ENCODE results near the gene CFAP99.

CFAP99 gene

GRCh38 chr4:2503809-2504208 lies 85.1 kb downstream of the CFAP99 start:
- no peaks in the 10 kb centered on the region for H3K27me3 ChIP-seq (ENCODE audit: insufficient read depth, low read depth)
- H2AFZ ChIP-seq (ENCODE audit: low read depth) = no peak overlapping the region
- H4K20me1 ChIP-seq (ENCODE audit: insufficient read depth) = no peaks in the 10 kb centered on the region
- H3K4me2 ChIP-seq = no peak overlapping the region
- TF ChIP-seq CTCF (conservative IDR thresholded peaks at IDR 0.05; ENCODE audit: low read depth, low read length) = no peak
- no peaks in the 10 kb centered on the region for H3K36me3 ChIP-seq (ENCODE audit: insufficient read depth)
- H3K79me2 ChIP-seq (ENCODE audit: insufficient read depth, low read depth) = no peaks in the 10 kb centered on the region
- H3K4me1 ChIP-seq (ENCODE audit: low read depth, poor library complexity, severe bottlenecking) = no peaks in the 10 kb centered on the region
- no peak overlapping the region for H3K9ac ChIP-seq
- no peak overlapping the region for H3K27ac ChIP-seq
- no peak overlapping the region for H3K4me3 ChIP-seq (IDR thresholded peaks at IDR 0.05; ENCODE audit: insufficient read depth, low read depth, low read length)

DNA sequence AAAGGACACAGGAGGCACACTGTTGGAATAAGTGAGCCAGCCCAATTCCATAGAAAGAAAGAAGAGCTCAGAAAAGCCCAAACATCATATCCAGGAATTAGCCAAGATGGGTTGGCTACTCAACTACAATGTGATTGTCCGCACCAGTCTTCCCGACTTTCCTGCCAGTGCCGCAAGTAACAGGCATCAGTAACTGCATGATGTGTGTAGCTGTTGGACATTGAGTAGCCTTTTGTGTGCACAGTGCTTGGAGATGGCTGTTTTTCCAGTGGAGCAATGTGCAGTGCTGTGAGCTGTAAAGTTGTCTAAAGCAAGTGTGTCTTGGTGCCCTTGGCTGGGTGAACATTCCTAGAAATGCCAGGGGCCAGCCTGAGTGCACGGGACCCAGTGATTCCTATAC lies 88.5 kb downstream of the CFAP99 start:
- Histone ChIP-seq H3K4me3 (IDR thresholded peaks at IDR 0.05; ENCODE audit: insufficient read depth, low read depth, low read length) (no peak overlapping the region), H2AFZ (ENCODE audit: low read depth) (no peak overlapping the region), H3K4me1 (ENCODE audit: low read depth, poor library complexity, severe bottlenecking) (no peaks in the 10 kb centered on the region), H3K9ac (no peak overlapping the region), H3K27ac (no peak overlapping the region), H3K4me2 (no peak overlapping the region), H3K79me2 (ENCODE audit: insufficient read depth, low read depth) (no peaks in the 10 kb centered on the region), H3K27me3 (ENCODE audit: insufficient read depth, low read depth) (no peaks in the 10 kb centered on the region), H3K36me3 (ENCODE audit: insufficient read depth) (no peaks in the 10 kb centered on the region), H4K20me1 (ENCODE audit: insufficient read depth) (no peaks in the 10 kb centered on the region)
- no peak for TF ChIP-seq CTCF (conservative IDR thresholded peaks at IDR 0.05; ENCODE audit: low read depth, low read length)

- H3K4me3 ChIP-seq (IDR thresholded peaks at IDR 0.05; ENCODE audit: insufficient read depth, low read depth, low read length) = no peak overlapping the region
- no peak overlapping the region for H3K9ac ChIP-seq
- H2AFZ ChIP-seq (ENCODE audit: low read depth) = no peak overlapping the region
- TF ChIP-seq CTCF (conservative IDR thresholded peaks at IDR 0.05; ENCODE audit: low read depth, low read length) = no peak
- H3K36me3 ChIP-seq (ENCODE audit: insufficient read depth) = no peaks in the 10 kb centered on the region
- H3K27me3 ChIP-seq (ENCODE audit: insufficient read depth, low read depth) = no peaks in the 10 kb centered on the region
- H3K27ac ChIP-seq = no peak overlapping the region
- H4K20me1 ChIP-seq (ENCODE audit: insufficient read depth) = no peaks in the 10 kb centered on the region
- H3K79me2 ChIP-seq (ENCODE audit: insufficient read depth, low read depth) = no peaks in the 10 kb centered on the region
- H3K4me1 ChIP-seq (ENCODE audit: low read depth, poor library complexity, severe bottlenecking) = no peaks in the 10 kb centered on the region
- no peak overlapping the region for H3K4me2 ChIP-seq
Observed at GRCh38 chr4:2507855-2508254, 89.1 kb downstream of the CFAP99 start.

DNA sequence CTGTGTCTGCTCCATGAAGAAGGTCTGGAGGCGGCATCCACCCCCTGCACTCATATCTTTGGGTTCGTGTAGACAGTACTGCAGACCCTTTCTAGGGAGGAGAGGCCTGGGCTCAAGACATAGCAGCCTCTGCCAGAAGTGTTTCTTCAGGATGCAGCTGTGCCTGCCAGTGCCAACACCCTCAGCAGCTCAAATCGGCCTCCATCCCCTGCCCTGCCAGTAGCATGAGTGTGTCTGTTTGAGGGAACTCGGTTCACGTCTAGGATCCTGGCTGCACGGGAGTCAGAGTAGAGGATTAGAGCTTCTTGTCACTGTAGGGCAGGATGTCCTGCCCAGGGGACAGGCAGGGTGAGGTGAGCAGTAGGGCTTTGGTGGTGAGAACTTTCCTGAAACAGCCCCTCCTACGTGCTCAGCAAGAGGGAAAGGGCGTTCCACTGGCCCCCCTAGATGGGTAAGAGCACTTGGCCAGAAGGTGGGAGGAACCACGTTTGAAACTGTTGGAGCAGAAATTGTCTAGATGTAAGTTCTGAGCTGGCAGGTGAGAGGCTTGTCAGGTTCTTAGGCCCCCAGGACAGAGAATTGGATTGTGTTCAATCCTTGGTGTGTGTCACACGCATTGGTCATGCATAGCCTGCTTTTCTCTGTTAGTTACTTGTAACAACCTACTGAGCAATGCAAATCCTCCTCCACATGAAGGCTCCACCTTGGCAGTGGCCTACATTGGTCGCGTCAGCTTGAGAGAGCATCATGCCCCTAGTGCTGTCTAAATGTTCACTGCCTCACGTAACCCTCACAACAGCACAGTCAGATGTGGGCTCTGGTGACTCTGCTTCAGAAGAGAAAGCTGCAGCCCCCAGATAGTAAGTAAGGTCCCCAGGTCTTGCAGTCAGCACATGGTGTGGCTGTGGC lies 91.8 kb downstream of the CFAP99 start:
- H3K4me2 ChIP-seq = no peak overlapping the region
- no peak overlapping the region for H3K27ac ChIP-seq
- no peak overlapping the region for H3K4me3 ChIP-seq (IDR thresholded peaks at IDR 0.05; ENCODE audit: insufficient read depth, low read depth, low read length)
- H3K27me3 ChIP-seq (ENCODE audit: insufficient read depth, low read depth) = no peaks in the 10 kb centered on the region
- H3K9ac ChIP-seq = no peak overlapping the region
- TF ChIP-seq CTCF (conservative IDR thresholded peaks at IDR 0.05; ENCODE audit: low read depth, low read length) = no peak
- no peaks in the 10 kb centered on the region for H3K4me1 ChIP-seq (ENCODE audit: low read depth, poor library complexity, severe bottlenecking)
- no peaks in the 10 kb centered on the region for H3K36me3 ChIP-seq (ENCODE audit: insufficient read depth)
- no peaks in the 10 kb centered on the region for H4K20me1 ChIP-seq (ENCODE audit: insufficient read depth)
- H2AFZ ChIP-seq (ENCODE audit: low read depth) = no peak overlapping the region
- no peaks in the 10 kb centered on the region for H3K79me2 ChIP-seq (ENCODE audit: insufficient read depth, low read depth)
